H1 (cell line): ENCODE results near the gene CYTH1. TPM values are rescaled to one million over a fixed set of nuclear protein-coding genes. Genes with fewer than 3 reads are reported as not detected.

ENCODE experiments used
- EZH2 ChIP-seq: fragments of 200-600 bp; sonication (generic); IDR thresholded peaks from 2 replicates; pipeline ENCODE4 v1.7.1; 2012; ENCODE audit warnings: low read depth, mild to moderate bottlenecking, moderate library complexity, low read length, inconsistent platforms; ENCODE audit not compliant: severe bottlenecking
- SAP30 ChIP-seq: fragments of 300-600 bp; sonication (generic); IDR thresholded peaks from 2 replicates; pipeline ENCODE4 v1.7.1; 2012; ENCODE audit warnings: low read length, moderate library complexity, mild to moderate bottlenecking, inconsistent platforms; ENCODE audit not compliant: insufficient read depth, insufficient replicate concordance
- SP2 ChIP-seq: IDR thresholded peaks from 2 replicates; pipeline ENCODE4 v1.6.1; 2012; ENCODE audit warnings: mild to moderate bottlenecking, low read length, inconsistent platforms
- polyA plus RNA-seq, 7 experiments: library from polyadenylated mRNA; depleted of rRNA in 3 of 7; stranded (reverse) in 5 of 7; unstranded in 2 of 7; fragments of >200 nt in 5 of 7; fragments of 200-250 nt in 2 of 7; gene quantifications; 1 replicate in 5 of 7; 2 replicates in 1 of 7; 4 replicates in 1 of 7; pipeline versions ENCODE4 v1.2.1 to v1.2.3, GENCODE V29; 2011 to 2013; ENCODE audit warnings: missing spikeins in 2 of 7, mixed read lengths in 2 of 7
- total RNA-seq: library from RNA; stranded (reverse); fragmentation: NEBNext Ultra II Directional; extraction: Animal tissue kit (Norgen Biotek cat#: 25700); gene quantifications from 2 replicates; pipeline ENCODE4 v1.2.1, GENCODE V29; 2021
- TF ChIP-seq, protein P1 (sequence below), 3 experiments: IDR thresholded peaks; 1 replicate in 2 of 3; 2 replicates in 1 of 3; pipeline versions ENCODE4 v1.5.1 to v1.6.1; 2011; ENCODE audit warnings: low read length in 3 of 3, mild to moderate bottlenecking in 3 of 3, inconsistent platforms in 2 of 3, low read depth in 1 of 3, moderate library complexity in 1 of 3; ENCODE audit not compliant: insufficient read depth in 1 of 3; ENCODE audit errors: control extremely low read depth in 1 of 3

Gene CYTH1
- total and polyA plus RNA-seq, 2 of the 8 experiments (the other 6 are each of a cell fraction or from before 2014, with no cell fraction given), result 12.8 to 14.8 TPM

DNA sequence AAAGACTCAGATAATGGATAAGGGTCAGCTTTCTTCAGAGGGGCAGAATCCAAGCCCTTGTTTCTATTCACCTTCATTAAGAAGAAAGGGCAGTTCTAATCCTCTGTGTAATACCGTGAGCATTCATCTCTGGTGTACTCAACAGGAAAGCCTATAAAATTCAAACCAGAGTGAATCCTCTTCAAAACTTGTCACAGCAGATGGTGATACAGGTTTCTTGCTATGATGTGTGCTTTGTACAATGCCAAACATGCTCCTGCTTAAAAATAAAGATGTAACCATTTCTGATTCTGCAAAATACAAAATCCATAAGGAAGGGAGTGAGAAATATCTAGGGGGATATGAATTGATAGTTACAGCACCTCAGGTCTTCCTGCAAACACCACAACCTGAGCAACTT lies 49.7 kb downstream of the CYTH1 start (continued):
- TF ChIP-seq, protein P1, sequence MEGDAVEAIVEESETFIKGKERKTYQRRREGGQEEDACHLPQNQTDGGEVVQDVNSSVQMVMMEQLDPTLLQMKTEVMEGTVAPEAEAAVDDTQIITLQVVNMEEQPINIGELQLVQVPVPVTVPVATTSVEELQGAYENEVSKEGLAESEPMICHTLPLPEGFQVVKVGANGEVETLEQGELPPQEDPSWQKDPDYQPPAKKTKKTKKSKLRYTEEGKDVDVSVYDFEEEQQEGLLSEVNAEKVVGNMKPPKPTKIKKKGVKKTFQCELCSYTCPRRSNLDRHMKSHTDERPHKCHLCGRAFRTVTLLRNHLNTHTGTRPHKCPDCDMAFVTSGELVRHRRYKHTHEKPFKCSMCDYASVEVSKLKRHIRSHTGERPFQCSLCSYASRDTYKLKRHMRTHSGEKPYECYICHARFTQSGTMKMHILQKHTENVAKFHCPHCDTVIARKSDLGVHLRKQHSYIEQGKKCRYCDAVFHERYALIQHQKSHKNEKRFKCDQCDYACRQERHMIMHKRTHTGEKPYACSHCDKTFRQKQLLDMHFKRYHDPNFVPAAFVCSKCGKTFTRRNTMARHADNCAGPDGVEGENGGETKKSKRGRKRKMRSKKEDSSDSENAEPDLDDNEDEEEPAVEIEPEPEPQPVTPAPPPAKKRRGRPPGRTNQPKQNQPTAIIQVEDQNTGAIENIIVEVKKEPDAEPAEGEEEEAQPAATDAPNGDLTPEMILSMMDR (IDR thresholded peaks at IDR 0.05; ENCODE audit: control extremely low read depth in 1 of 3, insufficient read depth in 1 of 3, low read depth in 1 of 3, low read length in 3 of 3), result no peak
- TF ChIP-seq SP2 (no peak), SAP30 (no peak), EZH2 (no peak)
